Breast epithelium (tissue), 3 donors: Measurements from ENCODE around the gene RRM1.
"Not testable (repeated sequence)": the region's sequence is repeated elsewhere in the genome, so short reads cannot be mapped to it uniquely, and the experiment has no call there.

ENCODE experiments used
- CTCF ChIP-seq, 3 donors: fragments of 450-650 bp; IDR thresholded peaks; one replicate each; pipeline ENCODE4 v1.5.1; 2016 to 2017; ENCODE audit warnings: antibody characterized with exemption in 3 of 3, mild to moderate bottlenecking in 3 of 3, moderate library complexity in 3 of 3
- POLR2A ChIP-seq: fragments of 450-650 bp; IDR thresholded peaks from one replicate; pipeline ENCODE4 v1.6.1; 2016; ENCODE audit warnings: antibody characterized with exemption, mild to moderate bottlenecking, moderate library complexity
- POLR2AphosphoS5 ChIP-seq, 3 donors: sonication (generic); formaldehyde crosslinking; IDR thresholded peaks; one replicate each; pipeline ENCODE4 v1.6.1; 2017; ENCODE audit warnings: antibody characterized with exemption in 3 of 3

GRCh38 chr11:4175620-4176350 is 81.2 kb downstream of the RRM1 start:
- not testable (repeated sequence) for TF ChIP-seq CTCF (IDR thresholded peaks at IDR 0.05); POLR2A; POLR2AphosphoS5 (IDR thresholded peaks at IDR 0.05)
